Measurements from ENCODE around the gene USP24. TPM values are rescaled to one million over a fixed set of nuclear protein-coding genes. Genes with fewer than 3 reads are reported as not detected.

Gene USP24
- total RNA-seq, 1 donor from 2014 or later, result 37.7 TPM

- no peak overlapping the region for H3K27ac Mint-ChIP-seq (ENCODE audit: unreplicated experiment)
- H3K4me3 Mint-ChIP-seq (ENCODE audit: unreplicated experiment), result no peak overlapping the region
- H3K4me1 Mint-ChIP-seq (ENCODE audit: unreplicated experiment), result peaks cover 12% of the 10 kb centered on the region
- no peaks in the 10 kb centered on the region for H3K9me3 Mint-ChIP-seq (ENCODE audit: unreplicated experiment)
- H3K36me3 Mint-ChIP-seq (ENCODE audit: low read depth, unreplicated experiment), result no peaks in the 10 kb centered on the region
- no peak for DNase-seq (ENCODE audit: low spot score)
- peaks cover 13% of the 10 kb centered on the region for H3K27me3 Mint-ChIP-seq (ENCODE audit: unreplicated experiment)
- TF ChIP-seq CTCF (IDR thresholded peaks at IDR 0.05; ENCODE audit: unreplicated experiment), result no peak
Measured at GRCh38 chr1:55049914-55050278, 165.3 kb downstream of the USP24 start.

GRCh38 chr1:55049271-55049913 lies 165.8 kb downstream of the USP24 start:
- H3K4me3 Mint-ChIP-seq (ENCODE audit: unreplicated experiment), result no peak overlapping the region
- TF ChIP-seq CTCF (IDR thresholded peaks at IDR 0.05; ENCODE audit: unreplicated experiment), result no peak
- no peak overlapping the region for H3K27ac Mint-ChIP-seq (ENCODE audit: unreplicated experiment)
- no peak for DNase-seq (ENCODE audit: low spot score)
- H3K27me3 Mint-ChIP-seq (ENCODE audit: unreplicated experiment), result peaks cover 9% of the 10 kb centered on the region
- H3K4me1 Mint-ChIP-seq (ENCODE audit: unreplicated experiment), result peaks cover 12% of the 10 kb centered on the region
- no peaks in the 10 kb centered on the region for H3K9me3 Mint-ChIP-seq (ENCODE audit: unreplicated experiment)
- H3K36me3 Mint-ChIP-seq (ENCODE audit: low read depth, unreplicated experiment), result no peaks in the 10 kb centered on the region

- Mint-ChIP-seq H3K36me3 (ENCODE audit: low read depth, unreplicated experiment) (no peaks in the 10 kb centered on the region), H3K9me3 (ENCODE audit: unreplicated experiment) (no peaks in the 10 kb centered on the region), H3K4me1 (ENCODE audit: unreplicated experiment) (peaks cover 12% of the 10 kb centered on the region), H3K4me3 (ENCODE audit: unreplicated experiment) (peak overlapping the region; percentile 74), H3K27me3 (ENCODE audit: unreplicated experiment) (peaks cover 9% of the 10 kb centered on the region), H3K27ac (ENCODE audit: unreplicated experiment) (no peak overlapping the region)
- DNase-seq (ENCODE audit: low spot score), result no peak
- no peak for TF ChIP-seq CTCF (IDR thresholded peaks at IDR 0.05; ENCODE audit: unreplicated experiment)
Measured at GRCh38 chr1:55048453-55049270, 166.5 kb downstream of the USP24 start.

GRCh38 chr1:55047611-55048010 lies 167.6 kb downstream of the USP24 start:
- no peak overlapping the region for H3K4me3 Mint-ChIP-seq (ENCODE audit: unreplicated experiment)
- peaks cover 9% of the 10 kb centered on the region for H3K27me3 Mint-ChIP-seq (ENCODE audit: unreplicated experiment)
- peaks cover 12% of the 10 kb centered on the region for H3K4me1 Mint-ChIP-seq (ENCODE audit: unreplicated experiment)
- H3K27ac Mint-ChIP-seq (ENCODE audit: unreplicated experiment), result no peak overlapping the region
- DNase-seq (ENCODE audit: low spot score), result no peak
- no peaks in the 10 kb centered on the region for H3K36me3 Mint-ChIP-seq (ENCODE audit: low read depth, unreplicated experiment)
- no peaks in the 10 kb centered on the region for H3K9me3 Mint-ChIP-seq (ENCODE audit: unreplicated experiment)
- no peak for TF ChIP-seq CTCF (IDR thresholded peaks at IDR 0.05; ENCODE audit: unreplicated experiment)

GRCh38 chr1:55046871-55047270 lies 168.3 kb downstream of the USP24 start:
- Mint-ChIP-seq H3K4me3 (ENCODE audit: unreplicated experiment) (no peak overlapping the region), H3K36me3 (ENCODE audit: low read depth, unreplicated experiment) (no peaks in the 10 kb centered on the region), H3K27ac (ENCODE audit: unreplicated experiment) (no peak overlapping the region), H3K9me3 (ENCODE audit: unreplicated experiment) (no peaks in the 10 kb centered on the region), H3K4me1 (ENCODE audit: unreplicated experiment) (peaks cover 11% of the 10 kb centered on the region), H3K27me3 (ENCODE audit: unreplicated experiment) (peaks cover 9% of the 10 kb centered on the region)
- no peak for TF ChIP-seq CTCF (IDR thresholded peaks at IDR 0.05; ENCODE audit: unreplicated experiment)
- no peak for DNase-seq (ENCODE audit: low spot score)

Measured in endothelial cell (in vitro differentiated cells).